Caki2 (cell line): ENCODE data around the gene TTC28. TPM values are rescaled to one million over a fixed set of nuclear protein-coding genes. Genes with fewer than 3 reads are reported as not detected.

Experiments used
- DNase-seq: peaks from one replicate; pipeline ENCODE4 v3.0.0-alpha.2; 2015; ENCODE audit warnings: low read depth
- in situ Hi-C: cut with HindIII; loops from 2 replicates; pipeline ENCODE4 v1.10.0; 2016; ENCODE audit warnings: low sequenced_read_pairs, low pct_unique_long_range_greater_than_20kb, mixed read lengths
- total RNA-seq: library from RNA; depleted of rRNA; stranded (reverse); fragments of >200 nt; shearing (Covaris generic); gene quantifications from 2 replicates; pipeline ENCODE4 v1.2.3, GENCODE V29; 2014; ENCODE audit warnings: low replicate concordance

Gene TTC28
- total RNA-seq, 1 experiment from 2014 or later, result 9.8 TPM

- in situ Hi-C loops, result no loop called here
- no peak for DNase-seq
These were observed 270.9 kb downstream of the TTC28 start for GRCh38 chr22:28408709-28409108.

- in situ Hi-C loops, result no loop called here
These were observed 272.0 kb downstream of the TTC28 start for GRCh38 chr22:28407645-28408044.

GRCh38 chr22:28406246-28406645 is 273.4 kb downstream of the TTC28 start:
- in situ Hi-C loops, result no loop called here
- DNase-seq, result no peak

More at GRCh38 chr22:28407645-28408044, 272.0 kb downstream of the TTC28 start:
- DNase-seq, result no peak

GRCh38 chr22:28405588-28405987 is 274.1 kb downstream of the TTC28 start:
- in situ Hi-C loops, result no loop called here
- DNase-seq, result no peak

GRCh38 chr22:28402539-28402938 is 277.1 kb downstream of the TTC28 start:
- in situ Hi-C loops, result no loop called here
- no peak for DNase-seq

GRCh38 chr22:28402060-28402459 is 277.6 kb downstream of the TTC28 start:
- DNase-seq, result no peak
- in situ Hi-C loops, result no loop called here

- in situ Hi-C loops, result no loop called here
- DNase-seq, result no peak
These were observed 280.7 kb downstream of the TTC28 start for GRCh38 chr22:28398981-28399380.

- in situ Hi-C loops, result no loop called here
- no peak for DNase-seq
These were observed 281.3 kb downstream of the TTC28 start for GRCh38 chr22:28398355-28398754.

- in situ Hi-C loops, result no loop called here
- no peak for DNase-seq
These were observed 282.3 kb downstream of the TTC28 start for GRCh38 chr22:28397306-28397705.

GRCh38 chr22:28395920-28396753 is 283.5 kb downstream of the TTC28 start:
- in situ Hi-C loops, result no loop called here
- DNase-seq, result no peak

- in situ Hi-C loops, result no loop called here
- no peak for DNase-seq
These were observed 284.1 kb downstream of the TTC28 start for GRCh38 chr22:28395520-28395919.

- in situ Hi-C loops, result no loop called here
- DNase-seq, result no peak
These were observed 285.0 kb downstream of the TTC28 start for GRCh38 chr22:28394513-28395110.

GRCh38 chr22:28381429-28382167 is 298.0 kb downstream of the TTC28 start:
- DNase-seq, result no peak
- in situ Hi-C loops, result no loop called here

GRCh38 chr22:28379951-28380350 is 299.7 kb downstream of the TTC28 start:
- no peak for DNase-seq
- in situ Hi-C loops, result no loop called here

- no peak for DNase-seq
- in situ Hi-C loops, result no loop called here
These were observed 300.4 kb downstream of the TTC28 start for GRCh38 chr22:28379075-28379779.

- in situ Hi-C loops, result no loop called here
- DNase-seq, result no peak
These were observed 303.7 kb downstream of the TTC28 start for GRCh38 chr22:28375761-28376534.

GRCh38 chr22:28373831-28374230 is 305.8 kb downstream of the TTC28 start:
- in situ Hi-C loops, result no loop called here
- DNase-seq, result no peak

GRCh38 chr22:28369854-28370253 is 309.8 kb downstream of the TTC28 start:
- in situ Hi-C loops, result no loop called here
- DNase-seq, result no peak
